HG03139 (cell line): ENCODE measurements around the gene ENDOV.
A peak's percentile ranks its signal among the peaks of the same experiment; 100 is the strongest.

Experiments used
- ATAC-seq: cut with Tn5 transposase; IDR thresholded peaks from one replicate; pipeline ENCODE4 v1.9.1; 2021; ENCODE audit not compliant: unreplicated experiment

The ENDOV gene

GRCh38 chr17:80414803-80415625, at the start of gene ENDOV:
TSS of gene ENDOV (plus strand) at chr17:80415167. CDS start at chr17:80415195, 28 bp downstream.
- peak; percentile 86 for ATAC-seq

- no peak for ATAC-seq
These were observed 49.0 kb upstream of the ENDOV start for GRCh38 chr17:80365983-80366382.

- no peak for ATAC-seq
These were observed 47.5 kb upstream of the ENDOV start for GRCh38 chr17:80367503-80367902.

GRCh38 chr17:80371196-80371595, 43.8 kb upstream of the ENDOV start:
- no peak for ATAC-seq

- no peak for ATAC-seq
These were observed 42.5 kb upstream of the ENDOV start for GRCh38 chr17:80372456-80372855.

GRCh38 chr17:80372922-80373570, 41.9 kb upstream of the ENDOV start:
- no peak for ATAC-seq

- no peak for ATAC-seq
These were observed 40.8 kb upstream of the ENDOV start for GRCh38 chr17:80374039-80374731.

GRCh38 chr17:80374732-80375585, 40.0 kb upstream of the ENDOV start:
- ATAC-seq: no peak

GRCh38 chr17:80376531-80376930, 38.4 kb upstream of the ENDOV start:
- no peak for ATAC-seq

GRCh38 chr17:80377798-80378197, 37.2 kb upstream of the ENDOV start:
- no peak for ATAC-seq

- no peak for ATAC-seq
These were observed 35.6 kb upstream of the ENDOV start for GRCh38 chr17:80379348-80379747.

GRCh38 chr17:80380068-80380467, 34.9 kb upstream of the ENDOV start:
- ATAC-seq: no peak

GRCh38 chr17:80380555-80381002, 34.4 kb upstream of the ENDOV start:
- ATAC-seq: no peak

- ATAC-seq: no peak
These were observed 33.5 kb upstream of the ENDOV start for GRCh38 chr17:80381416-80381923.

- ATAC-seq: no peak
These were observed 32.5 kb upstream of the ENDOV start for GRCh38 chr17:80382446-80382845.

GRCh38 chr17:80382956-80383355, 32.0 kb upstream of the ENDOV start:
- no peak for ATAC-seq

GRCh38 chr17:80384078-80384960, 30.6 kb upstream of the ENDOV start:
- no peak for ATAC-seq

GRCh38 chr17:80385046-80385445, 29.9 kb upstream of the ENDOV start:
- ATAC-seq: no peak

- ATAC-seq: no peak
These were observed 28.6 kb upstream of the ENDOV start for GRCh38 chr17:80386341-80386740.

- no peak for ATAC-seq
These were observed 27.9 kb upstream of the ENDOV start for GRCh38 chr17:80387071-80387470.
